GM18951 (cell line): ENCODE results near the gene VAMP4.
"Not testable (repeated sequence)": the region's sequence is repeated elsewhere in the genome, so short reads cannot be mapped to it uniquely, and the experiment has no call there.

Experiments used
- POLR2A ChIP-seq: IDR thresholded peaks from 4 replicates; pipeline ENCODE4 v1.6.1; 2011; ENCODE audit warnings: mild to moderate bottlenecking; ENCODE audit not compliant: insufficient read length, insufficient read depth; ENCODE audit errors: extremely low read depth
- in situ Hi-C: fragments of 300-500 bp; cut with MboI; formaldehyde crosslinking; loops from one replicate; pipeline ENCODE4 v1.12.0; 2022; ENCODE audit warnings: low sequenced_read_pairs, mixed read lengths, inconsistent platforms; ENCODE audit not compliant: unreplicated experiment

VAMP4 gene

DNA sequence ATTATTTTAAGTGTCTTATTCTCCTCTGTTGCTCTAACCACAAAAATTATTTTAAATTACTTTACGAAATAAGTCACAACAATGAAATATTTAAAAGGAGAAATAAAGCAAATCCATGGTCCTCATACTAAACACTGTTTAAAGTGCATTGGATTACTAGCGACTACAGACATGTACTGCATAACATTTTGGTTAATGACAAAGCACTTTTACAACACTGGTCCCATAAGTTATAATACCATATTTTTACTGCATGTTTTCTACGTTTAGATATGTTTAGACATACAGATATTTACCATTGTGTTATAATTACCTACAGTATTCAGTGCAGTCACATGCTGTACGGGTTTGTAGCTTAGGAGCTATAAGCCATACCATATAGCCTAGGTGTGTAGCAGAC lies 30.2 kb downstream of the VAMP4 start:
- TF ChIP-seq POLR2A = no peak
- in situ Hi-C loops = no loop called here

- TF ChIP-seq POLR2A = no peak
- in situ Hi-C loops = no loop called here
These were observed 34.3 kb downstream of the VAMP4 start for GRCh38 chr1:171707583-171707982.

- TF ChIP-seq POLR2A = no peak
- in situ Hi-C loops = no loop called here
These were observed 39.3 kb downstream of the VAMP4 start for GRCh38 chr1:171702598-171702997.

DNA sequence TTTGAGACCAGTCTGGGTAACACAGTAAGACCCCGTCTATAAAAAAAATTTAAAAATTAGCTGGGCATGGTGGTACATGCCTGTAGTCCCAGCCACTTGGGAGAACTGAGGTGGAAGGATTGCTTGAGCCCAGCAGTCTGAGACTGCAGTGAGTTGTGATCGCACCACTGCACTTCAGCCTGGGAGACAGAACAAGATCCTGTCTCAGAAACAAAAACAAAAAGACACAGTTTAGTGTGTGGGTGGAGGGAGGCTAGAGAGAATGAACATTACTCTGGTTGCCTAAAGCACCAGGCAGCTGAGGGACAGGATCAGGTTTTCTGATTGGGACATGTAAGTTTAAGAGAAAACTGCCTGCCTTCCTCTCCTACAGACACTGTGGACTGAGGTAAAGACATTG lies 42.3 kb downstream of the VAMP4 start:
- TF ChIP-seq POLR2A = no peak
- in situ Hi-C loops = no loop called here

- in situ Hi-C loops = not testable (repeated sequence)
These were observed 46.1 kb downstream of the VAMP4 start for GRCh38 chr1:171695772-171696171.

DNA sequence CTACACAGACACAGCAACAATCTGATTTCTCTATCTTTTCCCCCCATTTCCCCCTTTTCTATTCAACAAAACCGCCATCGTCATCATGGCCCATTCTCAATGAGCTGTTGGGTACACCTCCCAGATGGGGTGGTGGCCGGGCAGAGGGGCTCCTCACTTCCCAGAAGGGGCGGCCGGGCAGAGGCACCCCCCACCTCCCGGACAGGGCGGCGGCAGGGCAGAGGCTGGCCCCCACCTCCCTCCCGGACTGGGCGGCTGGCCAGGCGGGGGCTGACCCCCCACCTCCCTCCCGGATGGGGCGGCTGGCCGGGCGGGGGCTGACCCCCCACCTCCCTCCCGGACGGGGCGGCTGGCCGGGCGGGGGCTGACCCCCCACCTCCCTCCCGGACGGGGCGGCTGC lies 48.3 kb downstream of the VAMP4 start:
- in situ Hi-C loops = not testable (repeated sequence)

GRCh38 chr1:171683870-171684269 lies 58.0 kb downstream of the VAMP4 start:
- in situ Hi-C loops = no loop called here

GRCh38 chr1:171680339-171680738 lies 61.5 kb downstream of the VAMP4 start:
- in situ Hi-C loops = no loop called here
- TF ChIP-seq POLR2A = no peak

More at GRCh38 chr1:171683870-171684269, 58.0 kb downstream of the VAMP4 start:
- no peak for TF ChIP-seq POLR2A

DNA sequence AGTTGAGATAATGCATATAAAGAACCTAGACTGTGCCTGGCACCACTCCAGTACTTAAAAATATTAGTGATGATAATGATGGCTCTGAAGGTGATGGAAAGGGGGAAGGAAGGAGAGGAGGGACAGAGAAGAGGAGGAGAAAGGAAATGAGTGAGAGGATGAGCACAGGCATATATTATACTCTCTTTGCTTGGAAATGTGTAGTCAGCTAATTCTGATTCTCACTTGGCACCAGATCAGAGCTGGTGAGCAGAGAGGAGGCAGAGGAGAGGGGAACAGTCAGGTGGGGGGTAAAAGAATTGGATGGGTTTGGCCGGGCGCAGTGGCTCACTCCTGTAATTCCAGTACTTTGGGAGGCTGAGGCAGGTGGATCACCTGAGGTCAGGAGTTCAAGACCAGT lies 65.0 kb downstream of the VAMP4 start:
- TF ChIP-seq POLR2A = no peak
- in situ Hi-C loops = no loop called here

DNA sequence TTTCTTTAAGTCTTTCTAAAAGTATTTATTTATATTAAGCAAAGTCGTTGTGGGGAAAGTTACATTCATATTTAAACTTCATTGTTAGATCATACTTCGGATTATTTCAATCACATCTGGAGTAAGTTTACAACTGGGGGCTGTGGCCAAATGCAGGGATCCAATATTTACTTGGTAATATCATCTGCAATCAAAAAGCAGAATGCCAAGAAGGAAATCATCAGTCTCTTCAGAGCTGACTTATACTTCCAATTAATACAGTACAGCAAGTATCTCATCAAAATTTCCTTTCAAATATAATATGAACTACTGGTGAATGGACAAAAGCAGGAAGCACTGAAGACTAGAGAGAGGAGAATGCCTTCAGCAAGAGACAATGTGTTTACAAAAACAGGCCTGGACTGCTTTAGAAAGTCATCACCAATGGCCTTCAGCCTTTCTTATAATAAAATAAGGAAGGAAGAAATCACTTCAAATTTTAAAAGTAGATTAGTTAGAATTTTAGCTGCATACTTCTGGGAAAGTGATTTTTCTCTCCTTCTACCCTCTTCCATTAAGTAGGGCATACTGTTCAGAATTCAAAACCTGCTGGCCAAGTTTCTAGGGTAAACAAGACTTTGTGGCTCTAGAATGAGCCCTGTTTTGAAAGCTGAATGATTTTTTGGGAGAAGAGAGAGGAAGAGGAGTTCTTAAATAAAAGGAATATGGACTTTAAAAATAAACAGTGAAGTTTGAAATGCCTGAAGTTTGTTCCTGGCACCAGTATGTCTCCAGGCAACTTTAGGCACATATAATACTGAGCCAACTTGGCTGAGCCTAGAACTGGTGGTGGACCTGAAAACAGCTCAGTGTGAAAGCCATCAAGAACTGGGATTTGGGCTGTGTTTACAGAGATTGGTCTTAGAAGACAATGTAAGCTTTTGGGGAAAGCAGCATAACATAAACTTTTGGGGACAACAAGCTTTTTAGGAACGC lies 67.1 kb downstream of the VAMP4 start:
- no peak for TF ChIP-seq POLR2A
- in situ Hi-C loops = no loop called here

- in situ Hi-C loops = no loop called here
- TF ChIP-seq POLR2A = no peak
These were observed 71.1 kb downstream of the VAMP4 start for GRCh38 chr1:171670739-171671138.

DNA sequence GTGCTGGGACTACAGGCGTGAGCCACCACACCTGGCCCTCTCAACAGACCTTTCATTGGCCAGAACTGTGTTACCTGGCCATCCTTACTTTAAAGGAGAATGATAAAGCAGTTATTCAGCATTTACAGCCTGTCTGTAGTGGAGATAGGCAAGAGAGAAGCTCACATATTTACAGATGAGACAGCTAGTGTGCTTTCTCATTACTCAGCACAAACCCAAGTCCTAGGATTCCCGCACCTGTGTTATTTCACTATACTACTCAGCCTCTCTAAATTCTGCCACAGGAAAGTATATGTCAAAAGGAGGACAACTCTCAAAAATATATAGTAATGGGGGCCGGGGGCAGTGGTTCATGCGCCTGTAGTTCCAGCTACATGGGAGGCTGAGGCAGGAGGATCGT lies 73.5 kb downstream of the VAMP4 start:
- in situ Hi-C loops = no loop called here
- no peak for TF ChIP-seq POLR2A

GRCh38 chr1:171666114-171666769 lies 75.6 kb downstream of the VAMP4 start:
- no peak for TF ChIP-seq POLR2A
- in situ Hi-C loops = no loop called here

DNA sequence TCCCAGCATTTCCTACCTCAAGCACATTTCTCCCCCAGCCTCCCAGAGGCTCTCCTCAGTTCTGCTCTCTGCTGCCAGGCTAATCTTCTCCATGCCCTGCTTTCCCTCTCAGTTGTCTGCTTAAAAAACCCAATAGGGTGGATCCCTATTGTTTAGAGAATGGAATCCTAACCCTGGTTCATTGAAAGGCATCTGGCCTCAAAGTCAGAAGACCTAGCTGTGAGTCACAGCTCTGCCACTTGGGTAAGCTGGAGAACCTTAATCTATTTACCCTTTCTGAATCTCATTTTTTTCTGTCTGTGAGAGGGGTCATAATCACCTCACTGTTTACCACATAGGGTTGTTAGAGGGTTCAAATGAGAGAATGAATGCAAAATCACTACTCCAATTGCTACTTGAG lies 76.9 kb downstream of the VAMP4 start:
- no peak for TF ChIP-seq POLR2A
- in situ Hi-C loops = no loop called here

- no peak for TF ChIP-seq POLR2A
- in situ Hi-C loops = no loop called here
These were observed 77.8 kb downstream of the VAMP4 start for GRCh38 chr1:171663854-171664575.
